CD4-positive, alpha-beta T cell (primary cell): ENCODE data around the gene IL22RA2. TPM values are rescaled to one million over a fixed set of nuclear protein-coding genes. Genes with fewer than 3 reads are reported as not detected.

Experiments used
- ATAC-seq: fragments of 200-7000 bp; cut with Tn5 transposase; one replicate; pipeline ENCODE4 v1.10.0; 2022; ENCODE audit warnings: mild to moderate bottlenecking; ENCODE audit not compliant: poor library complexity
- CTCF ChIA-PET: fragments of 350-600 bp; sonication (Branson Sonifier 250); formaldehyde crosslinking; loops from one replicate; lab custom pipeline; 2021; ENCODE audit warnings: antibody characterized with exemption, inconsistent platforms; lab: Charles Lee
- POLR2A ChIA-PET: fragments of 350-600 bp; sonication (Branson Sonifier 250); formaldehyde crosslinking; loops from one replicate; lab custom pipeline; 2021; ENCODE audit warnings: antibody characterized with exemption, inconsistent platforms; lab: Charles Lee
- DNase-seq, 14 experiments: peaks; one replicate each; pipeline ENCODE4 v3.0.0-alpha.2; 2013 to 2020; ENCODE audit warnings: mixed read lengths in 2 of 14
- H3K27ac ChIP-seq, 2 donors: one replicate each; pipeline versions ENCODE4 v1.5.1 to v1.7.0; 2013; ENCODE audit warnings: low read length in 2 of 2, low read depth in 1 of 2, mild to moderate bottlenecking in 1 of 2
- H3K27me3 ChIP-seq, 2 experiments: 1 replicate in 1 of 2; 2 replicates in 1 of 2; pipeline versions ENCODE4 v1.6.1 to v1.7.0; 2013; ENCODE audit warnings: low read length in 2 of 2, control low read depth in 1 of 2, mild to moderate bottlenecking in 1 of 2, moderate library complexity in 1 of 2; ENCODE audit not compliant: insufficient read depth in 2 of 2, control insufficient read depth in 1 of 2
- H3K36me3 ChIP-seq: one replicate; pipeline ENCODE4 v1.6.1; 2013; ENCODE audit warnings: low read length, control low read depth; ENCODE audit not compliant: insufficient read depth
- H3K4me1 ChIP-seq: one replicate; pipeline ENCODE4 v1.6.1; 2013; ENCODE audit warnings: low read length, control low read depth; ENCODE audit not compliant: insufficient read depth
- H3K4me3 ChIP-seq: one replicate; pipeline ENCODE4 v1.5.1; 2013; ENCODE audit warnings: mild to moderate bottlenecking, low read length, moderate library complexity
- H3K9me3 ChIP-seq, 2 experiments: 1 replicate in 1 of 2; 2 replicates in 1 of 2; pipeline versions ENCODE4 v1.6.1 to v1.7.0; 2013; ENCODE audit warnings: low read length in 2 of 2, mild to moderate bottlenecking in 2 of 2, control low read depth in 1 of 2, moderate library complexity in 1 of 2; ENCODE audit not compliant: control insufficient read depth in 1 of 2, insufficient read depth in 1 of 2
- H3K27ac Mint-ChIP-seq: one replicate; pipeline ENCODE4 v1.8.0; 2020; ENCODE audit warnings: mixed read lengths
- H3K27me3 Mint-ChIP-seq: one replicate; pipeline ENCODE4 v1.8.0; 2021; ENCODE audit warnings: mixed read lengths
- H3K36me3 Mint-ChIP-seq: one replicate; pipeline ENCODE4 v1.8.0; 2021; ENCODE audit warnings: low read depth, mixed read lengths
- H3K4me1 Mint-ChIP-seq: one replicate; pipeline ENCODE4 v1.8.0; 2021; ENCODE audit warnings: low read depth, mixed read lengths
- H3K4me3 Mint-ChIP-seq: one replicate; pipeline ENCODE4 v1.8.0; 2020; ENCODE audit warnings: mild to moderate bottlenecking, mixed read lengths
- H3K9me3 Mint-ChIP-seq: one replicate; pipeline ENCODE4 v1.8.0; 2020; ENCODE audit warnings: mixed read lengths
- intact Hi-C, 2 experiments: fragments of 100-400 bp; cut with DNase I in 1 of 2; cut with micrococcal nuclease in 1 of 2; formaldehyde crosslinking; loops; one replicate each; pipeline versions ENCODE4 v1.15.1 to v1.9.0; 2023 to 2025; cut with DNase I, micrococcal nuclease
- total RNA-seq, 174 experiments: library from RNA in 2 of 174; stranded (reverse) in 2 of 174; gene quantifications; one replicate each; pipeline ENCODE4 v1.2.3 and lab custom pipeline; 2021 to 2026
- TF ChIP-seq, protein P1 (sequence below): fragments of 200-600 bp; IDR thresholded peaks from one replicate; pipeline ENCODE4 v1.8.0; 2022; ENCODE audit warnings: antibody characterized with exemption, mild to moderate bottlenecking

The IL22RA2 gene
- total RNA-seq, 2 experiments from 2014 or later = not detected

DNA sequence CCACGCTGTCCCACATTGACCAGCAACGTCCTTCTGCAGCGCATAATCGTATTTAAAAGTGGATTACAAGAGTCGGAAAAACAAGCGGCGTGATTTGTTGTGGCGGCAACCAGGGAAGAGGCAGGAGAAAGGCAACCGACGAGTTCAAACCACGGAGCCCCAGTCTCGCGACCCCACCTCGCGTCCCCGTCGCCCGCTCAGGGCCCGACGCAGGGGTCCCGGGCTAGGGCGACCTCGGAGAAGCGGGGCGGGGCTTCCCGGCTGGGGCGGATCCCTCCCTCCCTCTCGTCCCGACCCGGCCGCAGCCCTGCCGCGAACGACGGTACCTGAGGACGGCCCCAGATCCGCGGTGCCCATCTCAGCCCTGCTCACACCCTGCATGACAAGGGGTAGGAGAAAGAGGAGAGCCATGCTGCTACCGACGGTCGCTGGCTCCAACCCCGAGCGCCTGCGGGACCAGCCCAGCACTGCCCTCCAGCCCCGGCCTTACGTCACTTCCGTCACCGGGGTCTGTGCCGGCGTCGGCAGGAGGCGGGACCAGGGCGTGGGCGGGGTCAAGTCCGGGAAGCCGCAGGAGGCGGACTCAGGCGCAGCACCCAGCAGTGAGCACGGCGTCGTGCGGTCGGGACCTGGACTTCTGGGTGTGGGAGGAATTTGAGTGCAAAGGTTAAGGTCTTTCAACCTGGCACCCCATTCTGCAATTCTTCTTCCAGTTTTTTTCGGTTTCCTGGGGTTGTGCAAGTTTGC is 45.6 kb upstream of the IL22RA2 start, which contains the start of gene IFNGR1:
IFNGR1 (minus strand) TSS at position 469 of the 747 bp plus-strand sequence; CDS start at position 411, 58 bp downstream.
- Histone ChIP-seq H3K4me3 (peak within 1 kb of the TSS; percentile 65), H3K4me1 (peaks cover 45% of the 10 kb centered on the region), H3K36me3 (no peaks in the 10 kb centered on the region), H3K27ac (peak within 1 kb of the TSS; percentile 90 to 91), H3K27me3 (no peaks in the 10 kb centered on the region), H3K9me3 (no peaks in the 10 kb centered on the region)
- Mint-ChIP-seq H3K27me3 (no peaks in the 10 kb centered on the region), H3K36me3 (peaks cover 5% of the 10 kb centered on the region), H3K27ac (peak within 1 kb of the TSS; percentile 93), H3K4me3 (peak within 1 kb of the TSS; percentile 95), H3K4me1 (peaks cover 61% of the 10 kb centered on the region), H3K9me3 (no peaks in the 10 kb centered on the region)
- DNase-seq = peak; percentile 90 to 99 (median 95)
- peak; percentile 82 for ATAC-seq
- intact Hi-C loops = loop anchor here (2.0 to 10.0 kb wide), 3 partner anchors 14 to 1556 kb away; partner anchors contain the start of genes CCDC28A (in 1 of the 2) and PEX7 (in 1 of the 2)
- TF ChIP-seq, protein P1, sequence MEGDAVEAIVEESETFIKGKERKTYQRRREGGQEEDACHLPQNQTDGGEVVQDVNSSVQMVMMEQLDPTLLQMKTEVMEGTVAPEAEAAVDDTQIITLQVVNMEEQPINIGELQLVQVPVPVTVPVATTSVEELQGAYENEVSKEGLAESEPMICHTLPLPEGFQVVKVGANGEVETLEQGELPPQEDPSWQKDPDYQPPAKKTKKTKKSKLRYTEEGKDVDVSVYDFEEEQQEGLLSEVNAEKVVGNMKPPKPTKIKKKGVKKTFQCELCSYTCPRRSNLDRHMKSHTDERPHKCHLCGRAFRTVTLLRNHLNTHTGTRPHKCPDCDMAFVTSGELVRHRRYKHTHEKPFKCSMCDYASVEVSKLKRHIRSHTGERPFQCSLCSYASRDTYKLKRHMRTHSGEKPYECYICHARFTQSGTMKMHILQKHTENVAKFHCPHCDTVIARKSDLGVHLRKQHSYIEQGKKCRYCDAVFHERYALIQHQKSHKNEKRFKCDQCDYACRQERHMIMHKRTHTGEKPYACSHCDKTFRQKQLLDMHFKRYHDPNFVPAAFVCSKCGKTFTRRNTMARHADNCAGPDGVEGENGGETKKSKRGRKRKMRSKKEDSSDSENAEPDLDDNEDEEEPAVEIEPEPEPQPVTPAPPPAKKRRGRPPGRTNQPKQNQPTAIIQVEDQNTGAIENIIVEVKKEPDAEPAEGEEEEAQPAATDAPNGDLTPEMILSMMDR = no peak
- ChIA-PET CTCF (interaction anchor here (1.5 kb wide), 1 partner anchor 427 kb away, joined by 4 read pairs; the partner anchor contains the start of gene MAP3K5), POLR2A (interaction anchor here (0.6 to 1.1 kb wide), 2 partner anchors 175 to 427 kb away, joined by 3 to 4 read pairs; partner anchors contain the start of gene MAP3K5)

DNA sequence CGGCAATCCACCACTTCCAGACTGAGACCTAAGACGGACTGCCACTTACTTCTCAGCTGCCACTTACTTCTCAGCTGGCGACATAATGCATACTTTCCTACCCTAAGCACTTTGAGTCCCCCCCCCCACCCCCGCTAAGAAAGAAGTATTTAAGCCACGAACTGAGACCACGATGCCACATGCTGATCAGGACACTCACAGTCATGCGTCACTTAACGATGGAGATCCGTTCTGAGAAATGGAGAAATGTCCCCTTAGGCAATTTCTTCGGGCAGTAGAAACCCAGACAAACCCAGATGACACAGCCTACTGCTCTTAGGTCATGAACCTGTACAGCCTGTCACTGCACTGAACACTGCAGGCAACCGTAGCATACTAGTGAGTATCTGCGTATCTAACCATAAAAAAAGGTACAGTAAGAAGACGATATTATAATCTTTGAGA is 45.1 kb upstream of the IL22RA2 start:
- Histone ChIP-seq H3K36me3 (no peaks in the 10 kb centered on the region), H3K9me3 (no peaks in the 10 kb centered on the region), H3K27me3 (no peaks in the 10 kb centered on the region), H3K4me1 (peaks cover 46% of the 10 kb centered on the region), H3K27ac (peak overlapping the region; percentile 90 to 91), H3K4me3 (peak overlapping the region; percentile 65)
- Mint-ChIP-seq H3K4me3 (peak overlapping the region; percentile 95), H3K27me3 (no peaks in the 10 kb centered on the region), H3K27ac (peak overlapping the region; percentile 93), H3K4me1 (peaks cover 61% of the 10 kb centered on the region), H3K9me3 (no peaks in the 10 kb centered on the region), H3K36me3 (peaks cover 5% of the 10 kb centered on the region)
- intact Hi-C loops = loop anchor here (2.0 to 10.0 kb wide), 3 partner anchors 14 to 1556 kb away; partner anchors contain the start of genes CCDC28A (in 1 of the 2) and PEX7 (in 1 of the 2)
- TF ChIP-seq, protein P1 = no peak
- POLR2A ChIA-PET = interaction anchor here (0.6 to 1.3 kb wide), 2 partner anchors 13 to 175 kb away, joined by 3 to 8 read pairs; no protein-coding TSS in a partner anchor
- DNase-seq (peak in 12 of 14 experiments; percentile 6 to 84 (median 28)), ATAC-seq (peak; percentile 76)
- CTCF ChIA-PET = interaction anchor here (0.8 kb wide), 1 partner anchor 96 kb away, joined by 4 read pairs; no protein-coding TSS in a partner anchor

DNA sequence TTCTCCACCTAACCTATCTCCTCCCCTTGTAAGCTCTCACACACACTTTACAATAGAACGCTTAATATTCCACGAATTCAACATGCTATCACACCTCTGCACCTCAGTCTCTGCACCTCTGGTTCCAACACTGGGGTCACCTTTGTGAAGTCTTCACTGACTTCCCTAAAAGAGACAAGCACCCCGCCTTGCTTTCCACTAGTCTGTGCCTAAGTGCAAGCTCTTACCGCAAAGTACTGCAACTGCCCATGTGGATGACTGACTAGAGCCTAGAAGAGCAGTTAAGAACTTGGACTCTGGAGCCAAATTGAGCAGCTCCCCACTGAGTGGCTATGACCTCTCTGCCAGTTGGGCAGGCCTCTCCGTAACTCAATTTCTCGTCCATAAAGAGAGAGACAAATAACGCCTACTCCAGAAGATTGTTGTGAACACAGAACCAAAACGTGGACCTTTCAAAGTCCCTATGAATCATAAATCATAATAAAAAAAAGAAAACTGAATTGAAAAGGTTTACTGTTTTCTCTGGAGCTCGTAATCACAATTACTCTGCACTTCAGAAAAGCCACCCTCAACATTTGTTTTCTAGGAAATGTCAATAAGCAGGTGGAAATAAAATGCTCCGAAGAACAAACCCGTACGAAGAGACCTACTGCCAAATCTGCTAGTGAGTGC is 44.5 kb upstream of the IL22RA2 start:
- Histone ChIP-seq H3K4me1 (peaks cover 45% of the 10 kb centered on the region), H3K4me3 (peak overlapping the region; percentile 65), H3K27me3 (no peaks in the 10 kb centered on the region), H3K27ac (peak overlapping the region; percentile 90 to 91), H3K36me3 (no peaks in the 10 kb centered on the region), H3K9me3 (no peaks in the 10 kb centered on the region)
- intact Hi-C loops = loop anchor here (2.0 to 10.0 kb wide), 3 partner anchors 15 to 1557 kb away; partner anchors contain the start of genes CCDC28A (in 1 of the 2) and PEX7 (in 1 of the 2)
- Mint-ChIP-seq H3K9me3 (no peaks in the 10 kb centered on the region), H3K36me3 (peaks cover 5% of the 10 kb centered on the region), H3K27me3 (no peaks in the 10 kb centered on the region), H3K4me1 (peaks cover 65% of the 10 kb centered on the region), H3K27ac (peak overlapping the region; percentile 93), H3K4me3 (peak overlapping the region; percentile 95)
- ChIA-PET CTCF (interaction anchor here (0.8 kb wide), 1 partner anchor 97 kb away, joined by 4 read pairs; no protein-coding TSS in a partner anchor), POLR2A (interaction anchor here (0.5 to 1.3 kb wide), 4 partner anchors 14 to 396 kb away, joined by 3 to 8 read pairs (median 3); partner anchors contain the start of gene PEX7)
- TF ChIP-seq, protein P1 = no peak
- ATAC-seq = no peak
- peak in 3 of 14 experiments; percentile 31 to 48 (median 43) for DNase-seq
